GM19463 (cell line): ENCODE results near the gene PUDP.
A peak's percentile ranks its signal among the peaks of the same experiment; 100 is the strongest.

Source experiments
- ATAC-seq: cut with Tn5 transposase; IDR thresholded peaks from one replicate; pipeline ENCODE4 v1.9.1; 2021; ENCODE audit warnings: mild to moderate bottlenecking, moderate library complexity; ENCODE audit not compliant: unreplicated experiment

Gene PUDP

GRCh38 chrX:7147413-7147977, 458 bp downstream of the PUDP start, which contains the start of gene STS:
Gene STS (plus strand): TSS chrX:7147712. CDS start chrX:7253200, 105,488 bp downstream.
- ATAC-seq, result peak; percentile 39

DNA sequence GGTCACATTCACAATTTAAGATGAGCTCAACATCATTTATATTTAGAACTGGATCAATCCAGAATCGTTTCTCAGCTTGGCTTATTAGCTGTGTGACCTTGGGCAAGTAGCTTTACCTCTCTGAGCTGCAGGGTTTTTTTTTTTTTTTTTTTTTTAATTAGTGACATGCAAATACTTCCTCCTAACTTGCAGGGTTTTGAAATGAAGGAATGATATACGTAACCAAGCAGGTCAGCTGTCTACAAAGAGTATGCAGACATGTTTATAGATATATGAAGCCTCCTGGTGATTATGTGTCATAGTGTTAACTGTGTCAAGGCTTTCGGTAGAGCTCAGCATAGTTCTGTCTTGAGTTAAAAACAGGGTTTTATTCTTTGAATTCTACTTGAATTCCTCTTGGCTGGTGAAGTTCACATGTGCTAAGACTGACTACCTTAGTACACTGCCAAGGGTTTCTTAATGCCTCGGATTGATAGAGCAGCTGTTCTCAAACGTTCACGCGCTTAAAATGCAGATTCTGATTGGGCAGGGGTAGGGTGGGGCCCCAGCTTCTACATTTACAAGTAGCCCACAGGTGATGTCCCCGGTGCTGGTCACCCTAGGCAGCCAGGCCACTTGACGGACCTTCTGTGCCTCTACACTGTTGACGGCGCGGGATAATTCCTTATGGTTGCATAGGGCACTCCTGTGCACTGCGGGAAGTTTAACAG, 1.1 kb downstream of the PUDP start:
- ATAC-seq, result peak; percentile 9

GRCh38 chrX:7146020-7146702, 1.8 kb downstream of the PUDP start:
- ATAC-seq, result no peak

- ATAC-seq, result no peak
These were observed 2.5 kb downstream of the PUDP start for GRCh38 chrX:7145454-7145853.

- no peak for ATAC-seq
These were observed 3.9 kb downstream of the PUDP start for GRCh38 chrX:7143941-7144525.

GRCh38 chrX:7143076-7143475, 4.9 kb downstream of the PUDP start:
- ATAC-seq, result no peak

DNA sequence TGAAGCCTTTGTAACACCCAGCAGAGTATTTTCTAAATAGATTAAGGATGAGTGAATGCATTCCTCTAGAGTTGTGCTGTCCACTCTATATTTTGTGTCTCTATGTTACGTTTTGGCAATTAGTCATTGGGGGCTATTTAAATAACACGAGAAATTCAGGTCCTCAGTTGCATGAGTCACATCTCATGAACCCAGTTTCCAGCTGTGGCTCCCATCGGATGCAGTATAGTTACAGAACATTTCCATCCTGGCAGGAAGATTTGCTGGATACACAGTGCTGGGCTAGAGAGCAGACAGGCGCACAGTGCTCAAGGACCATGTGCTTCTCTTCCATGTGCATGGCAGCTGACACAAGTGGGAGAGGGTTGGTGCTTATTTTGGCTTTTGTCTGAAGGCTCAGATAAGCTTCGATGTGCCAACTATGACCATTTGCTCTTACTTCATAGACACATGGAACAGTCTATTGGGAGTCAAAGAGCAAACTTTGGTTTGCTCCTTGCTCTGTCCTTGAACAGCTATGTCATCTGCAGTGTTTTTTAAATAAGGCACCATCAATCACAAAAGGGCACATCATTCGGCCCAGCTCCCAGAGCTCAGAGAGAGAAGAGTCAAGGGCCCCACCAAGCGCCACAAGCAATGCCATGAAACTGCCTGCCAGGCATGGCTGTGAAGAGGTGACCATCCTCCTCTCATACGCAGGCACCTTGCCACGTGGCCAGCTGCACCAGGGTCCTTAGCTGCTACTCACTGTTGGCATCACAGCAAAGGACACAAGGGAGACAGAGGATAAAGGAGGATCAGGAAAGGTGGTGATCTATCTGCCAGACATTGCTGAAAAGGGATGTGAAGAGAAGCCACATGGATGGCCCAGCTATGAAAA, 8.5 kb downstream of the PUDP start:
- ATAC-seq, result no peak

- no peak for ATAC-seq
These were observed 13.0 kb downstream of the PUDP start for GRCh38 chrX:7134981-7135380.

DNA sequence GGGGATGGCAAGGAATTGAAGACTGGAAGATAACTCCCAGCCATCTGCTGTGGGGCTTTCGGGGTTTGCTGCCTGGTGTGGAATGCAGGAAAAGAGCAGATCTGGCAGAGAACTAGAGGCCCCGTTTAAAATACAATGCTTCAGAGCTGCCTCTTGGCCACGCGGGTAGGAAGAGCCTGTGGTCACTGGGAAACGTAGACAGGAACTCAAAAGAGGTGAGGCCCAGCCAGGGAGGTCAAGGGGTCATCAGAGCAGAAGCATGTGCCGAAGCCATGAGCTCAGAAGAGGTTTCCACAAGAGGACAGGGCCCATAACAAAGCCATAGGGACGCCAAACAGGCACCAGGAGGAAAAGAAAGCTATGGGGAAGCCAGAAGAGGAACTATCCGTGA, 14.9 kb downstream of the PUDP start:
- ATAC-seq, result peak; percentile 35

DNA sequence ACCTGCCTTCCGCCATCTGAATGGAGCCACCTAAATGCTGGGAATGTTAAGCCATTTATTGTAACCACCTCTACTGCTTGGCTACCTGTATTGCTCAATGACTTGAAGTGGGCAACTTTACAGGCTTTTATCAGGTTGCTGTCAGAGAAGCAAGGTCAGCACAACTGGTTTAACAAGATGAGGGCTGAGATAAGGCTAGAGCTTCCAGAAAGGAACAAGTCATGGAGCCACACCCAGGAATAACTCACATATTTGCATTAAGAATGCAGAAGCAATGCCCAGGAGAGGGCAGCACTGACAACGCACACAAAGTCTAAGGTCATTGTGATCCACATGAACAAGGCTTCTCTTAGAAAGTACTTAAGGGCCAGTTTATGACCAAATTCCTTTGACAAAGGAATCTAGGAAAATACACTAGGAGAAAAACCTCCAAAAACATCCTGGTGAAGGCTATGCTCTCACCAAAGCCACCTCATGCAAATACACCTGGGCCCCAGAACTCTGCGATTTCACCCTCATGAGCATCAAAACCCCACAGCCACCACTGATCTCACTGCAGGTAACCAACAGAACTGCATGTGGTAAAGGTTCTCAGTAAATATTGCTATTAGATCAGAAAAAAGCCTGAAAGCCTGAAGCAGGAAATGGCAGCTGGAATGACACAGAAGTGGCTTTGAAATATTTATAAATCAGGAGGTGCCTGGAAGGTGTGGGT, 15.5 kb downstream of the PUDP start:
- peak; percentile 71 for ATAC-seq

DNA sequence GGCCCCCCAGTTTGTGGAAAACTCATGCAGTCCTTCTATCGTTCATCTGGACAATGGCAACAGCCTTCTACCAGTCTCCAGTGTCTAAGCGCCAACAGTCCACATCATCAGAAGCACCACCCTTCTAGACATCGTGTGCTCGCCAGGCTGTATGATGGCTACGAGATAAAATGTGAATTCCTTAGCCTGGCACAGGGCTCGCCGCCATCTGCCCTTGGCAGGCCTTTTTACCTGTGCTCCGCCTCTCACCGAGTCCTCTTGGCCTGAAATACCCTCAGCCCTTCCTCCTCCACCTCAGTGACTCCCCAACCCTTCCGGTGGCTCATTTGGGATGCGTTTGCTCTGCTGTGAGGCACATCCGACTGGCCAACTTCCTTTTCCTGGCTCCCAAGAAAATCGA, 16.3 kb downstream of the PUDP start:
- no peak for ATAC-seq

DNA sequence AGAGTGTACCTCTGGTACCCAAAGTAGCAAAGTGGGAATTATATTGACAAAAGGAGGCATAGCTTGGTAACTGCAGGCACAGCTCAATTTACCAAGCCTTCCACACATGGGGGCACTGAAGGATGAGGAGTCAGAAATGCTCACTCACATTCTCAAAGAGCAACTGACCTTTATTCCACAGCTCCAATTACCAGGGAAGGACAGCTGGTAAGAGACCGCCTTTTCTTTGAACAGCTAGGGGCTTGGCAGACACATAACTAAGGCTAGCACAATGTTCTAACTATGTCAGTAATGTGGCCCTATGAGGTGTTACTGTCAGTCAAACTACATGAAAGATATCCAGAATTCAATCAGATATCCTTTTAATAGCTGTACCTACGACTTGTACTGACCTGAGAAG, 20.9 kb downstream of the PUDP start:
- no peak for ATAC-seq

DNA sequence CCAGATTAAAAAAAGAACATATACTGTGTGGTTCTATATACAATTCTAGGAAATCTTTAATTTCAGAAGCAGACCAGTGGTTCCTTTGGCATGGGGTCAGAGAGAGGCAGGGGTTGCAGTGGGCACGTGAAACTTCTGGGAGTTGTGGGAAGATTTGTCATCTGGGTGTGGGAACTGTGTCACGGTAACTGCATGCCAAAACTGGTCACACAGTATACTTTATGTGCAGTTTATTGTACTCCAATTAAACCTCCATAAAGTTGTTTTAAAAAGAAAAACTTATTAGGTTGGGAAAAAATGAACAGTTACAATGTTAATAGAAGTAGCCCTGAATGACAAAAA, 27.1 kb downstream of the PUDP start:
- peak; percentile 15 for ATAC-seq

GRCh38 chrX:7119950-7120877, 27.7 kb downstream of the PUDP start:
- peak; percentile 15 for ATAC-seq

DNA sequence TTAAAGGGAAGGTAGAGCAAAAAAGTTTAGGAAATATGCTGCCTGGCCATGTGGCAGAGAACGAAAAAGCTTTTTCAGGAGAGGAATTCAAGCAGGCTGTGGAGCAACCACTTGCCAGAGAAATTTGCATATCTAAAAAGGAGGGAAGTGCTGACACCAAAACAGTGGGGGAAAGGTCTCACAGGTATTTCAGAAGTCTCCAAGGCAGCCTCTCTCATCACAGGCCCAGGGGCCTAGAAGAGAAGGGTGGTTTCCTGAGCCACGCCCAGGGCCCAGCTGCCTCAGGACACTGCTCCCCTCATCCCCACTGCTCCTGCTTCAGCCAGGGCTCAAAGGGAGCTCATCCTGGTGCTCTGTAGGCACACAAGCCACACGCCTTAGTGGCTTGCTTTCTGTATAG, 30.4 kb downstream of the PUDP start:
- ATAC-seq, result peak; percentile 36

DNA sequence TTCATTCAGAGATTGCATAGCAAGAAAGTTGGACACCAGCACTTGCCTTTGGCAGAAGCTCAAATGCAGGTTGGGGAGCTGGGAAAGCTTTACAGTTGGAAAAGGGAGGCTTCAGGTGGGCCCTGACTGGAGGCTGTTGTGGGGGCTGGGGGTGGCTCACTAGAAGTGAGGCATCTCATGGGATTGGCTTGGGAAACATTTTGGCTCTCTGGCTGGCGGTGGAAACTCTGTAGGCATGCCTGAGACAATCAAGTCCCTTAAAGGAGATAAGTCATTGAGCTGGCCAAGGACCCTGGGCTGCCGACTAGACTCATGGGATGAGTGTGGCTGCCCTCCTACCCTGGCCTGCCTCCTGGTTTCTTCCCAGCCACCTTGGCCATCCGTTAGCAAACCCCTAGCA, 31.9 kb downstream of the PUDP start:
- ATAC-seq, result no peak

DNA sequence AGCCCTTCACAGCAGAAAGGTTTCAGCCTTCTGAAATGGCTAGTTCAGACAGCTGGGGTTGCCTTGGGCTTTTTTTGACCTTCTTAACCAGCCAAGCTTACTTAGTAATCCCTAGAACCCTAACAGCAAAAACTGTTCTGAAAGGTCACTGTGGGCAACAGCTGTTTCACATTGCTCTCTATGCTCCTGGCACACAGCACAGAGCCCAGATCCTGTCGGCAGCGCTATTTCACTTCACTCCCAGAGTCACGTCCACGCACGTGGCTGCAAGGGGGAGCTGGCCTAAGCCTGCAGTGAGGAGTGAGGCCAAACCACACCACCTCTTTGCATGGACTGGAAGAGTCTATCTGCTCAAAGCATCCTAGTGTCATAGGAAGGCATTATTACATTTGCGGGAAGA, 32.4 kb downstream of the PUDP start:
- peak; percentile 68 for ATAC-seq

- ATAC-seq, result no peak
These were observed 35.9 kb downstream of the PUDP start for GRCh38 chrX:7112071-7112470.

GRCh38 chrX:7111518-7111917, 36.4 kb downstream of the PUDP start:
- ATAC-seq, result no peak
